Fibroblast of skin of left biceps (primary cell): Measurements from ENCODE around the gene C15orf62.

Experiments used
- DNase-seq, 2 experiments: peaks; one replicate each; pipeline ENCODE4 v3.0.0-alpha.2; 2013; ENCODE audit warnings: low read depth in 2 of 2

Gene C15orf62

GRCh38 chr15:40755812-40756208 lies 14.0 kb upstream of the C15orf62 start:
- no peak for DNase-seq

GRCh38 chr15:40756938-40757337 lies 12.8 kb upstream of the C15orf62 start:
- DNase-seq, result no peak

- DNase-seq, result no peak
Observed at GRCh38 chr15:40759961-40760360, 9.8 kb upstream of the C15orf62 start.

- DNase-seq, result no peak
Observed at GRCh38 chr15:40762919-40763800, 6.6 kb upstream of the C15orf62 start.

DNA sequence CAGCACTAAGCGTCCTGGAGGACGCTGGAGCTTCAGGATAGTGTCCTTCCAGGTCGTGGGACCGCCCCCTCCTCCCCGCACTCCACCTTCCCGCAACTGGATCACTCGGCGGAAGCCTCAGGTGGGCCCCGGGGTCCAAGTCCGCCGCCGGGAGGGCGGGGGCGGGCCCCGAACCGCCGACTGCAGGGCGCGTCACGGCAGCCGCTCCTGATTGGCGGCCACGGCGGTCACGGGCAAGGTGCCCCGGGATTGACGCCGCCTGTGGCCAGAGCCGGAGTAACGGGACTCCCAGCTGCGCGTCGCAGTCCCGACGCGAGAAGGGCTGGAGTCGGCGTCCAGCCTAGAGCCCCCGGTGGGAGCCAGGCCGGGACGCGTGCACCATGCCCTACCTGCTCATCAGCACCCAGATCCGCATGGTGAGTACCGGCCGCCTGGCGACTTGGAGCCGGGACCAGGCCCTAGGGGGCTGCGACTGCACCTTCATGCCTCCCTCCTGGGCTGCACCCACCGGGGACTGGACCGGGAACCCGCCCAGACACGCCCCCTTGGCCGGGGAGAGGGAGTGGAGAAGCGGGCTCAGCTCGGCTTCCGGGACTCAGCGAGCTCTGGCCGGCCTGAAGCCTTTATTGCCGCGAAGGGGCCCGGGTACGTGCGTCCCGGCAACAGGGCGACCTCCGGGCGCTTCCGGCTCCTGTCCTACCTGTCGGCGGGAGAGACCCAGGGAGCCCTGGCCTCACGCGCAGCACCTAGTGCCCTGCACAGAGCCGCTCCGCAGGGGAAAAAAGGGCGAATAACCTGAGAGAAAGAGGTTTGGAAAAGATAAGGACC lies 5.8 kb upstream of the C15orf62 start, which contains the start of gene GCHFR:
TSS of gene GCHFR (plus strand) at position 268 of the 828 bp plus-strand sequence. CDS start at position 381, 113 bp downstream.
- DNase-seq, result no peak

DNA sequence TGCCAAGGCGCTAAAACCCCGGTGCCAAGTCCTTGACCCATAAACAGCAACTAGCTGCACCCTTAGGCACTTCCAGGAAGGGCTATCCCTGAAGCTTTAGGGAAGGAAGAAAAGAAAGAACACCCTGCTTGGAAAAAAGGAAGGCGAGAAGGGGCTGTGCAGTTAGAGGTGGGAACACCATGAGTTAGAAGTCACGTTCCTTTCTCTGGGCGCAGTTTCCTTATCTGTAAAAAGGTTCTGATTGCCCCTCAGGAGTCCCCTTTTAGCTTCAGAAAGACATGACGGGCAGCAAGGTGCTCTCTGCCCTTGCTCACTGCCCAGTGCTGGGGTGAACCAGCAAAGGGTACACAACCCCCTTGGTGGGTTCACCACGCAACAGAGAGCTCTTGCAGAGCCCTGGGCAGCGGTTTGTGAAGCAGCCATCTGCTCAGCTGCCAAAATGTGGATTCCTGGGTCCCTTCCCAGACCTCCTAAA lies 5.1 kb upstream of the C15orf62 start:
- DNase-seq, result no peak

DNA sequence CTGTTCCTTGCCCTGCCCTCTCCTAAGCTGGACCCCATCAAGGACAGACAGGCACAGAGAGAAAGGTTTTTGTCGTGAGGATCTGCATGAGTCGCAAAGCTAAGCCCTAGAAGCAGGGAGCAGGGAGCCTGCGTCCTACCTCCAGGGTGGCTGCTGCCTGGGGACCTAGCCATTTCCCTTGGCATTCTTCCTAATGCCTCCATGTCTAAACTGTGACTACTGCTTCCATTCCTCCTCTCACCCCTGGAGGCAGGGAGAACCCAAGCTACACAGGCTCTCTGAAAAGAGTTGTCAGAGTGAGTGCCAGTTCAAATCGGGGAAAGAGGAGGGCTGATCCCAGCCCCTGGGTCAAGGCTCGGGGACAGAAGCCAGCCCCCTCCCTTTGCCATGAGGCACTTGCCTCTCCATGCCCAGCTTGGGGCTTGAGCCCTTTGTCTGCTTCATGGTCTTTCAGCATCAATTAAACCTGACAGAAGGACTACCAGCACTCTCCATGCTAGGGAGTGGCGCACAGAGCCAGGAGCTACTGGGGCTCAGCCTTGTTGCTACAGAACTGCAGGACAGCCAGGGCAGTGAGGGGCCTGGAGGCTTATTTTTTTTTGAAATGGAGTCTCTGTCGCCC lies 3.5 kb upstream of the C15orf62 start:
- DNase-seq, result no peak

GRCh38 chr15:40766906-40767837 lies 2.6 kb upstream of the C15orf62 start:
- DNase-seq, result no peak

DNA sequence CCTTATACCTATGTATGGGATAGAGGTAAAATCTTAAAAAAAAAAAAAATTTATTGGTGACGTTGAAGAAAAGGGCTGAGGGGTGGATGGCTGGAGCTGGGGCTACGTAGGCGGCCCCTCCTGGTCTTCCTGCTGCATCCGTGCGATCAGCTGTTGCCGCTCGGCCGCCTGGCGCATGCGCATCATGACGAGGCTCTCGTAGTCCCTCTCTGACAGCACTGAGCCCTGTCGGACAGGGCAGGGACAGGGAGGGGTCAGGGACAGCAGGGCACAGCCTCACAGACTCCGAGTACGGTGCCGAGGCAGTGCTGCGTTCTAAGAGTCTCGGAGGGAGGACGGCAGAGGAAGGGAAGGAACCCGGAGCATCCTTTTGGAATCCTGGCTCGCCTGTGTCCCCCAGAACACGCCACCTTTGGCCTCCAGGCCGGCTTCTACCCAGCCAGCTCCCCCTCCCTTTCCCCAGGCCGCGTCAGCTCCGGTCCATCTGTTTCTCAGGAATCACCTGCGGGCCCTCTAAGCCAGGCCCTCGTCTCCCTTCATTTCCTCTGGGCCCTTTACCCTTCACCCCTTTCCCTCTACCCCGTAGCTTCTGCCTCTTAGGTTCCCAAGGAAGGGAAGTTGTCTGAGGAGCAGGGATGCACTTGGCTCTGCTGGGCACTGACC lies 1.8 kb upstream of the C15orf62 start:
- DNase-seq, result no peak

DNA sequence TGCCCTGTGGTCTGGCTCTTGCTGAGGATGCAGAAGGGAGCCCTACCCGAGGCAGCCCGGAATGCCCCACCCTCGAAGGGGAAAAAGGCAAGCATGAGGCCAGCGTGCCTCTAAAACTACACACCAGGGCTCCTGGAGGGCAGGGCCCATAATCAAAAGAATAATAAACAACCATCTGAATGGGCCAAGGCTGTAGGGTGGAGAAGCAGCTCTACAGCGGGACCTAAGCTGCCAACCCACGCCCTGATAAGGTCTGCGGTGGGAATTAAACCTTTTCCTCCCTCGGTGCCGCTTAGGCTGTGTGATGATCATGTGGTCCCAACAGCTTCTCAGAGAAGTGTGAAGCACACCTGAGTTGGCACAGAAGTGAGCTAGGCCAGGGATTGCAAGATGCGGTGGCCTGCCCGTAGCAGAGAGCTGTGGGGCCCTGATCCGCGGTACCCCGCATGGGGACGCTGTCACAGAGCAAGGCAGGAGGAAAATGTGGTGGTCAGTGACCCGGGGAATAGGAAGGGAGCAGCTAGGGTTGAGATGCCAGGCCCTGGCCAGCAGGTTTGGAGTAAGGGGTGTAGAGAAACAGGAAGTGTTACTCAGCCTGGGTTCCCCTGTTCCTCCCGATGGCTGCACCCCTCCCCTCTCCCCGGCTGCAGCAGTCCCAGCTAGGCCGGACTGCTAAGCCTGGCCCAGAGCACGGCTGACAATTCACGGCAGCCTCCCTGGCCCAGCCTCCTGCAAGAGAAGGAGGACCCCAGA lies 1.1 kb upstream of the C15orf62 start:
- DNase-seq, result no peak

GRCh38 chr15:40770147-40770721 lies 454 bp downstream of the C15orf62 start:
- DNase-seq, result no peak

DNA sequence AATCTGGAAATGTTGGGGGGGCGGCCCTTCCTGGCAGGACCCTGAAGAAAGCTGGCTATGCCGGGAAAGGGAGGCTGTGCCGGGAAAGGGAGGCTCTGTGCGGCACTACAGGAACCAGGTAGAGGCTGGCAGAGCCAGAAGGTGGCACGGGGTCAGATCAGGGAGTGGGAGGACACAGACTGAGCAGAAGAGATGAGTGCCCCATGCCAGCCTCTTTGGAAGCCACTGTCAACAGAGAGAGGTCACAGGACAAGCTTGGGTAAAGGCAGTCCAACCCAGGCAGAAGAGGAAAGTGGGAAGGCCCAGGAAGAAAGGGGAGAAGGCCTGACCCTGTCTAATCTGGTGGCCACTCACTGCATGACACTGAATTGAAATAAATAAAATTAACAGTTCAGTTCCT lies 1.5 kb downstream of the C15orf62 start:
- DNase-seq, result no peak

DNA sequence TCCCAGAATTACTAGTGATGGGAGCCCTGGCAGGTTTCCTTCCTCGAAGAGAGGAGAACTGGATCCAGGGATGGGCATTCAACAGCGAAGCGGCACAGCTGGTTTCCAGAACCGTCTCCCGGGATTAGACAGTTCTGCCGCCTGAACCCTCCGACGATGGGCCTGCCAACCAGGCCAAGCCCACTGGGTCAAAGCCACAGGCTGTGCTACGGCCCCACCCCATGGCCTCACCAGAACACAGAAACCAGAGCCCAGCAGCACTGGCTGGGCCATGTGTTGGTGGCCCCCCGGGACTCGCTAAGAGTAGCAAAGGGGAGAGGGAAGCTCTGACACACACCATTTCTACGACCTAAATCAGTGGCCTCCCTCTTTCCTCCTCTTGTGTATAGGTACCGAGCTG lies 2.2 kb downstream of the C15orf62 start:
- DNase-seq, result no peak

DNA sequence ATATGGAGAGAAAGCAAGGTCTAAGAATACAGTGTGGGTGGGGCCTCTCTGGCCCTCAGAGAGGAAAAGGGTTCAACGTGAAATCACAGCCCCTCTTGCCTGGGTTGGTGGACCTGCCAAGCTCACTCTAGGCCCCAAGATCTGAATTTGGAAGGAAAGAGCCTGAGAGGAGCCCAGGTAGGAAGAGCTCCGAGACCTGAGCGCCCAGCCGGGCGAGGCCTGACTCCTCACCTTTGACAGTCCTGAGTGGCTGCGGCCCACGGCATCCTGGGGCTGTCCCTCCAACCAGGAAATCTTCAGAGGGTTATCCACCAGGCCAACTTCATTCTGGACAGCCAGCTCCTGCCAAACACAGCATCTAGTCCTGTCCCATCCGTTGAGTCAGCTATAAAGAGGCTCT lies 3.7 kb downstream of the C15orf62 start:
- DNase-seq, result no peak

DNA sequence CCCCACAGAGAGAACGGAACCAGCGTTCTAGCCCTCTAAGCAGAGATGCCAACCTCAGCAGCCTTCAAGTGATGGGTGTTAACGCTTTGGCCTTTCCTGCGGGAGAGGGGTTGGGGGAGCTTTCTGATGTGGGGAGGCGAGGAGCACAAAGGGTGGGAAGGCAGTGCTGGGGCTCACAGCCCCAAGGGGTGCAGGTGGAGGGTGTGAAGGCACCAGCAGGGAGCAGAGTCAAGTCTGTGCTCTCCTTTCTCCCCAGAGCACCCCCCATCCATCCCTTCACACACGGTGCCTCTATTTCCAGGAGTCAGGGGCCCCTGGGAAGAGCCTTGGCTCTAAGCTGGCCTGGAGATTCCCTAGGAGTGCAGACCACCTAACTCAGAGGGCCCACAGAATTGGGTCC lies 4.1 kb downstream of the C15orf62 start:
- no peak for DNase-seq

GRCh38 chr15:40775007-40775406 lies 5.2 kb downstream of the C15orf62 start:
- no peak for DNase-seq

- no peak for DNase-seq
Observed at GRCh38 chr15:40775740-40776536, 6.2 kb downstream of the C15orf62 start.

DNA sequence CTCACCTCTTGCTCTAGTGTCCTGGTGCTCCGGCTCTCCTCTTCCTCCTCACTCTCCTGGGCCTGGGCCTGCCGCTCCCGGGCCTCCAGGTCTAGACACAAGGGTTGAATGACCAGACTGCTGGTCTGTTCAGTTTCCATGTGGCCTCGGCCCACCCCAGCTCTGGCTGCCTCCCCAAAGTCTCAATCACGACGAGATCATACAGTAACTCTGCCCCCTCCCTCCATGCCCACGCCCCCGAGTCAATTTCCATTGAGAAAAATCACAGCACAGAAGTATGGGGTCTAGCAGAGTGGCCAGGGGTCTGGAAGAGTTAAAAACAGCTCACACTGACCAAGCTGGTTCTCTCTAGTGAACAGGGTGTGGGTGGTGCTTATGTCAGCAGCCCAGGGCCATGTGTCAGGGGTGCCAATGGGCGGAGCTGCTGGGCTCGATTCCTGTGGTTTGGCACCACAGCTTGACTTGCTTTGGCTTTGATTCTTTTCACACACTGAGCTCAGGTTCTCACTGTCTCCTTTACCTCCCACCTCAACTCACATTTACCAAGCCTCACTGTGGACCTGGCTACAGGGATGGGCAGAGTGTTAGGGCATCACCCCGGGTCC lies 6.9 kb downstream of the C15orf62 start:
- DNase-seq, result no peak
